H1 (cell line): Measurements from ENCODE around the gene DNAL1. TPM values are rescaled to one million over a fixed set of nuclear protein-coding genes. Genes with fewer than 3 reads are reported as not detected.

ENCODE experiments used
- CHD2 ChIP-seq: IDR thresholded peaks from 2 replicates; pipeline ENCODE4 v1.6.1; 2012; ENCODE audit warnings: low read length, improper control_type of control experiment
- polyA plus RNA-seq, 7 experiments: library from polyadenylated mRNA; depleted of rRNA in 3 of 7; stranded (reverse) in 5 of 7; unstranded in 2 of 7; fragments of >200 nt in 5 of 7; fragments of 200-250 nt in 2 of 7; gene quantifications; 1 replicate in 5 of 7; 2 replicates in 1 of 7; 4 replicates in 1 of 7; pipeline versions ENCODE4 v1.2.1 to v1.2.3, GENCODE V29; 2011 to 2013; ENCODE audit warnings: missing spikeins in 2 of 7, mixed read lengths in 2 of 7
- total RNA-seq: library from RNA; stranded (reverse); fragmentation: NEBNext Ultra II Directional; extraction: Animal tissue kit (Norgen Biotek cat#: 25700); gene quantifications from 2 replicates; pipeline ENCODE4 v1.2.1, GENCODE V29; 2021

Gene DNAL1
- total and polyA plus RNA-seq, 2 of the 8 experiments (the other 6 are each of a cell fraction or from before 2014, with no cell fraction given) = 2.8 to 16.8 TPM

- TF ChIP-seq CHD2 = no peak
These were observed 102.0 kb downstream of the DNAL1 start (continued) for GRCh38 chr14:73746520-73747378.
